Esophagus squamous epithelium (tissue), 4 donors: Measurements from ENCODE around the gene CSNK1G1.

Experiments used
- POLR2A ChIP-seq, 4 donors: fragments of 450-650 bp; IDR thresholded peaks; one replicate each; pipeline ENCODE4 v1.6.1; 2017; ENCODE audit warnings: antibody characterized with exemption in 4 of 4, mild to moderate bottlenecking in 4 of 4, moderate library complexity in 3 of 4
- TF ChIP-seq, protein P1 (sequence below), 6 experiments: fragments of 450-650 bp in 4 of 6; fragments of 200-600 bp in 2 of 6; sonication (generic) in 2 of 6; IDR thresholded peaks; one replicate each; pipeline ENCODE4 v1.5.1; 2016 to 2019; ENCODE audit warnings: antibody characterized with exemption in 6 of 6, mild to moderate bottlenecking in 4 of 6, moderate library complexity in 4 of 6

DNA sequence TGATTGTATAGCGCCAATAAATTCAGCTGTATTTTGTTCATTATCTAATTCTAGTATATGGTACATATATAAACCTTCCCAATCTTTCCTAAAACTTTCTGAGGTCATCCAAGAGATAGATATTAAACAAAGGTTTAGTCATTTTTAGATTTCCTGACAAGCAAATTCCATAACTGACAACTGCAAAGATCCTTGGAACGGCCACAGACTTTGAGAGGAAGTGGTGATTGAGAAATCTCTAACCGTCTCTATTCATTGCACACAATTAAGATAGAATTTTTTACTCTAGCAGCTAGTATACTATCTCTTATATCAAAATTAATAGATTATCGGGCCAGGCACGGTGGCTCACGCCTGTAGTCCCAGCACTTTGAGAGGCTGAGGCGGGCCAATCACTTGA is 4.7 kb downstream of the CSNK1G1 start:
- TF ChIP-seq, protein P1, sequence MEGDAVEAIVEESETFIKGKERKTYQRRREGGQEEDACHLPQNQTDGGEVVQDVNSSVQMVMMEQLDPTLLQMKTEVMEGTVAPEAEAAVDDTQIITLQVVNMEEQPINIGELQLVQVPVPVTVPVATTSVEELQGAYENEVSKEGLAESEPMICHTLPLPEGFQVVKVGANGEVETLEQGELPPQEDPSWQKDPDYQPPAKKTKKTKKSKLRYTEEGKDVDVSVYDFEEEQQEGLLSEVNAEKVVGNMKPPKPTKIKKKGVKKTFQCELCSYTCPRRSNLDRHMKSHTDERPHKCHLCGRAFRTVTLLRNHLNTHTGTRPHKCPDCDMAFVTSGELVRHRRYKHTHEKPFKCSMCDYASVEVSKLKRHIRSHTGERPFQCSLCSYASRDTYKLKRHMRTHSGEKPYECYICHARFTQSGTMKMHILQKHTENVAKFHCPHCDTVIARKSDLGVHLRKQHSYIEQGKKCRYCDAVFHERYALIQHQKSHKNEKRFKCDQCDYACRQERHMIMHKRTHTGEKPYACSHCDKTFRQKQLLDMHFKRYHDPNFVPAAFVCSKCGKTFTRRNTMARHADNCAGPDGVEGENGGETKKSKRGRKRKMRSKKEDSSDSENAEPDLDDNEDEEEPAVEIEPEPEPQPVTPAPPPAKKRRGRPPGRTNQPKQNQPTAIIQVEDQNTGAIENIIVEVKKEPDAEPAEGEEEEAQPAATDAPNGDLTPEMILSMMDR (IDR thresholded peaks at IDR 0.05), result no peak
- no peak for TF ChIP-seq POLR2A (IDR thresholded peaks at IDR 0.05)
